ENCODE measurements around the gene ESYT3. TPM values are rescaled to one million over a fixed set of nuclear protein-coding genes. Genes with fewer than 3 reads are reported as not detected.
A peak's percentile ranks its signal among the peaks of the same experiment; 100 is the strongest.

Gene ESYT3
- total RNA-seq, 1 experiment from 2014 or later: 7.6 TPM

GRCh38 chr3:138461896-138462295, 27.5 kb downstream of the ESYT3 start:
- ChIA-PET CTCF (no interaction called here), POLR2A (no interaction called here)
- H3K4me1 ChIP-seq: no peaks in the 10 kb centered on the region
- no peak for TF ChIP-seq CTCF (IDR thresholded peaks at IDR 0.05; ENCODE audit: insufficient read depth in 1 of 2, low read depth in 1 of 2, low read length in 1 of 2, severe bottlenecking in 1 of 2, unreplicated experiment in 1 of 2)
- no peak overlapping the region for H3K27ac Mint-ChIP-seq (ENCODE audit: unreplicated experiment)
- no peak overlapping the region for H3K4me3 ChIP-seq (ENCODE audit: low read depth, low read length)
- no TSS peak for BruUV-seq (replicated peaks)
- no peak overlapping the region for H3K4me3 Mint-ChIP-seq (ENCODE audit: unreplicated experiment)
- H3K4me1 Mint-ChIP-seq (ENCODE audit: low read depth, unreplicated experiment): no peaks in the 10 kb centered on the region
- intact Hi-C loops (cut with micrococcal nuclease; ENCODE audit: unreplicated experiment): no loop called here
- H3K36me3 Mint-ChIP-seq (ENCODE audit: insufficient read depth, unreplicated experiment): no peaks in the 10 kb centered on the region
- peak in 1 of 2 experiments; percentile 7 for DNase-seq
- H3K27me3 ChIP-seq (replicated peaks; ENCODE audit: control insufficient read depth, insufficient read depth, low read length): no peaks in the 10 kb centered on the region
- H3K9me3 Mint-ChIP-seq (ENCODE audit: unreplicated experiment): no peaks in the 10 kb centered on the region
- H3K27me3 Mint-ChIP-seq (ENCODE audit: insufficient read depth, unreplicated experiment): no peaks in the 10 kb centered on the region
- no peaks in the 10 kb centered on the region for H3K9me3 ChIP-seq
- H3K36me3 ChIP-seq (ENCODE audit: control insufficient read depth, insufficient read depth, low read length): no peaks in the 10 kb centered on the region

- Mint-ChIP-seq H3K27me3 (ENCODE audit: insufficient read depth, unreplicated experiment) (no peaks in the 10 kb centered on the region), H3K4me1 (ENCODE audit: low read depth, unreplicated experiment) (no peaks in the 10 kb centered on the region), H3K9me3 (ENCODE audit: unreplicated experiment) (no peaks in the 10 kb centered on the region), H3K27ac (ENCODE audit: unreplicated experiment) (no peak overlapping the region), H3K36me3 (ENCODE audit: insufficient read depth, unreplicated experiment) (no peaks in the 10 kb centered on the region), H3K4me3 (ENCODE audit: unreplicated experiment) (no peak overlapping the region)
- BruUV-seq (replicated peaks): no TSS peak
- intact Hi-C loops (cut with micrococcal nuclease; ENCODE audit: unreplicated experiment): no loop called here
- POLR2A ChIA-PET: interaction anchor here (0.6 kb wide), 1 partner anchor 454 kb away, joined by 3 read pairs; no protein-coding TSS in a partner anchor
- Histone ChIP-seq H3K4me3 (ENCODE audit: low read depth, low read length) (no peak overlapping the region), H3K27me3 (replicated peaks; ENCODE audit: control insufficient read depth, insufficient read depth, low read length) (no peaks in the 10 kb centered on the region), H3K9me3 (no peaks in the 10 kb centered on the region), H3K36me3 (ENCODE audit: control insufficient read depth, insufficient read depth, low read length) (no peaks in the 10 kb centered on the region), H3K4me1 (no peaks in the 10 kb centered on the region)
- no peak for TF ChIP-seq CTCF (IDR thresholded peaks at IDR 0.05; ENCODE audit: insufficient read depth in 1 of 2, low read depth in 1 of 2, low read length in 1 of 2, severe bottlenecking in 1 of 2, unreplicated experiment in 1 of 2)
- DNase-seq: no peak
- CTCF ChIA-PET: no interaction called here
Measured at GRCh38 chr3:138463724-138464490, 29.5 kb downstream of the ESYT3 start.

GRCh38 chr3:138464491-138464860, 30.1 kb downstream of the ESYT3 start:
- no peaks in the 10 kb centered on the region for H3K9me3 Mint-ChIP-seq (ENCODE audit: unreplicated experiment)
- H3K36me3 Mint-ChIP-seq (ENCODE audit: insufficient read depth, unreplicated experiment): no peaks in the 10 kb centered on the region
- BruUV-seq (replicated peaks): no TSS peak
- Histone ChIP-seq H3K27me3 (replicated peaks; ENCODE audit: control insufficient read depth, insufficient read depth, low read length) (no peaks in the 10 kb centered on the region), H3K36me3 (ENCODE audit: control insufficient read depth, insufficient read depth, low read length) (no peaks in the 10 kb centered on the region), H3K9me3 (no peaks in the 10 kb centered on the region), H3K4me1 (no peaks in the 10 kb centered on the region), H3K4me3 (ENCODE audit: low read depth, low read length) (no peak overlapping the region)
- no peak overlapping the region for H3K27ac Mint-ChIP-seq (ENCODE audit: unreplicated experiment)
- no peaks in the 10 kb centered on the region for H3K4me1 Mint-ChIP-seq (ENCODE audit: low read depth, unreplicated experiment)
- POLR2A ChIA-PET: no interaction called here
- intact Hi-C loops (cut with micrococcal nuclease; ENCODE audit: unreplicated experiment): no loop called here
- no peak overlapping the region for H3K4me3 Mint-ChIP-seq (ENCODE audit: unreplicated experiment)
- DNase-seq: no peak
- CTCF ChIA-PET: no interaction called here
- TF ChIP-seq CTCF (IDR thresholded peaks at IDR 0.05; ENCODE audit: insufficient read depth in 1 of 2, low read depth in 1 of 2, low read length in 1 of 2, severe bottlenecking in 1 of 2, unreplicated experiment in 1 of 2): no peak
- H3K27me3 Mint-ChIP-seq (ENCODE audit: insufficient read depth, unreplicated experiment): no peaks in the 10 kb centered on the region
